ENCODE measurements around the gene TRIL.
A peak's percentile ranks its signal among the peaks of the same experiment; 100 is the strongest.

The TRIL gene

DNA sequence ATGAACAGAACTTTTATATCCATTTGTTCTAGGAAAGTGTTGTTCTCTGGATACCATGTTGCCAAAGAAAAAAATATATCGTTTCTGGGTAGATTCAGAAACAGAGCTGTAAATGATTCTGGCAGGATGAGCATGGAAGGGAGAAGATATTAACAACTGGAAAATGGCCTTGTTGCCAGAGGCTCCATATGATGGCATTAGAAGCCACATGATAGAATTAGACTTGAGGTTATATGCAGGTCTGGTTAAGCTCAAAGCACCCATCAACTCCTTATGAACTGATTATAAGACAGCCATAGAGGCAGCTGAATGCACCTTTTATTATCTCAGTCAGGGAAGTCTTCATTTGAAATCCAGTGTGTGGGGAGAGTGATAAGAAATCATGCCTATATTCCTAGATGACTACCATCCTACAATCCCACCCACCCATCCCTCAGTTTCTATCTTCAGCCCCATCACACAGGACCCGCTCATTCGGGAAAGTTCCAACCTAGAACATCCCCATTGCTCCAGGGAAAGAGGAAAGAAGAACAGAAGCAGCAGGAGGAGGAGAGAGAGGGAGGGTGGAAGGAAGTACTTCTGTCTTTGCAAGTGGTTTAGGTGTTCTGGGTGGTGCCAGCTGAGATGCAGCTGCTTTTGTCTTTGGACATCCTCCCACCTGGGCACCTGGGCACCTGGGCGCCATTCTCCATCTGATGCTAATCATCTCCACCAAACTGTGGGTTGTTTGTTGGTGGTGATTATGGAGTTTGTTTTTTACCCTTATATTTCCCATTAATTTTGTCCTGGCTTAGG lies 25.5 kb upstream of the TRIL start:
- no peaks in the 10 kb centered on the region for H3K36me3 ChIP-seq (ENCODE audit: control insufficient read depth in 1 of 2, insufficient read depth in 2 of 2, low read length in 2 of 2)
- H3K4me1 ChIP-seq (ENCODE audit: control insufficient read depth in 1 of 2, insufficient read depth in 2 of 2, low read length in 2 of 2) = peaks cover 28 to 47% of the 10 kb centered on the region in 2 experiments
- H2BK12ac ChIP-seq (ENCODE audit: low read length) = peak overlapping the region; percentile 99
- H3K27me3 ChIP-seq (ENCODE audit: insufficient read depth, low read length) = no peaks in the 10 kb centered on the region
- H3K18ac ChIP-seq (ENCODE audit: low read length) = peak overlapping the region; percentile 87
- H3K4ac ChIP-seq (ENCODE audit: low read depth, low read length) = peak overlapping the region; percentile 68
- H2BK5ac ChIP-seq (ENCODE audit: low read depth, low read length, poor library complexity) = peak overlapping the region; percentile 90
- peak overlapping the region; percentile 99 for H3K27ac ChIP-seq (ENCODE audit: low read depth, low read length)
- no CpG with 5 or more reads among the region's 4 CpGs for WGBS (ENCODE audit: extremely low coverage, insufficient coverage, insufficient read length)
- DNase-seq = no peak
- H2BK120ac ChIP-seq (ENCODE audit: insufficient read depth, low read length, poor library complexity) = peak overlapping the region; percentile 93
- H2AK5ac ChIP-seq (ENCODE audit: low read length) = peak overlapping the region; percentile 95
- no peak overlapping the region for H3K9ac ChIP-seq (ENCODE audit: low read length)
- H3K79me1 ChIP-seq (ENCODE audit: low read length) = peaks cover 44% of the 10 kb centered on the region
- H3K23ac ChIP-seq (ENCODE audit: low read length) = no peak overlapping the region
- H3K14ac ChIP-seq (ENCODE audit: low read length) = peak overlapping the region; percentile 52
- H4K8ac ChIP-seq (ENCODE audit: low read depth, low read length) = no peak overlapping the region
- no peak overlapping the region for H4K12ac ChIP-seq (ENCODE audit: low read depth, low read length)
- H4K91ac ChIP-seq (ENCODE audit: low read depth, low read length) = peak overlapping the region; percentile 79
- no peaks in the 10 kb centered on the region for H3K9me3 ChIP-seq (ENCODE audit: insufficient read depth, low read depth, low read length)
- peak overlapping the region; percentile 8 for H2AFZ ChIP-seq (ENCODE audit: insufficient read depth, low read length, poor library complexity)
- no peak overlapping the region for H3K4me2 ChIP-seq (ENCODE audit: low read length)
- H3K4me3 ChIP-seq (ENCODE audit: low read depth, low read length) = no peak overlapping the region
- peaks cover 9% of the 10 kb centered on the region for H3K79me2 ChIP-seq (ENCODE audit: control insufficient read depth, insufficient read depth, low read length, poor library complexity)

DNA sequence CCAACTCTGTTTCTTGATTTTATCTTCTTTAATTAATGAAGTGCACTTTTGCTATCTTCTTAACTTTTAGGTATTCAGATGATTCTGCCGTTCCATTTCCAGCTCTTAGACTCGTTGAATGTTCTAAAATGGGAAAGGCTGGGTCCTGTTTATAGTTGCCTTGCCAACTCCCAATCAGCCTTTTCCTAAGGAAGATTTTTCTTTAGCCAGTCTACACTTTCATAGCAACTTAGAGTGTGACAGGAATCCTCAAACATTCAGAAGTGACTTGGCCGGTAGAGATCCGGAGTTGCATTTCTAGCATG lies 23.0 kb upstream of the TRIL start:
- H3K4ac ChIP-seq (ENCODE audit: low read depth, low read length) = no peak overlapping the region
- peaks cover 6% of the 10 kb centered on the region for H3K79me2 ChIP-seq (ENCODE audit: control insufficient read depth, insufficient read depth, low read length, poor library complexity)
- DNase-seq = peak in 1 of 2 donors; percentile 61
- no peak overlapping the region for H2AFZ ChIP-seq (ENCODE audit: insufficient read depth, low read length, poor library complexity)
- H3K9ac ChIP-seq (ENCODE audit: low read length) = no peak overlapping the region
- peak overlapping the region; percentile 88 for H2BK12ac ChIP-seq (ENCODE audit: low read length)
- no peaks in the 10 kb centered on the region for H3K9me3 ChIP-seq (ENCODE audit: insufficient read depth, low read depth, low read length)
- no peak overlapping the region for H3K4me2 ChIP-seq (ENCODE audit: low read length)
- H3K18ac ChIP-seq (ENCODE audit: low read length) = no peak overlapping the region
- H3K4me3 ChIP-seq (ENCODE audit: low read depth, low read length) = no peak overlapping the region
- H4K12ac ChIP-seq (ENCODE audit: low read depth, low read length) = no peak overlapping the region
- H3K4me1 ChIP-seq (ENCODE audit: control insufficient read depth in 1 of 2, insufficient read depth in 2 of 2, low read length in 2 of 2) = peaks cover 22 to 35% of the 10 kb centered on the region in 2 experiments
- peak overlapping the region; percentile 85 for H3K27ac ChIP-seq (ENCODE audit: low read depth, low read length)
- WGBS (ENCODE audit: extremely low coverage, insufficient coverage, insufficient read length) = no CpG with 5 or more reads among the region's 4 CpGs
- H2BK120ac ChIP-seq (ENCODE audit: insufficient read depth, low read length, poor library complexity) = peak overlapping the region; percentile 35
- no peaks in the 10 kb centered on the region for H3K27me3 ChIP-seq (ENCODE audit: insufficient read depth, low read length)
- no peak overlapping the region for H2AK5ac ChIP-seq (ENCODE audit: low read length)
- peaks cover 31% of the 10 kb centered on the region for H3K79me1 ChIP-seq (ENCODE audit: low read length)
- peak overlapping the region; percentile 48 for H2BK5ac ChIP-seq (ENCODE audit: low read depth, low read length, poor library complexity)
- no peak overlapping the region for H4K8ac ChIP-seq (ENCODE audit: low read depth, low read length)
- no peak overlapping the region for H3K14ac ChIP-seq (ENCODE audit: low read length)
- no peak overlapping the region for H3K23ac ChIP-seq (ENCODE audit: low read length)
- H4K91ac ChIP-seq (ENCODE audit: low read depth, low read length) = peak overlapping the region; percentile 50
- H3K36me3 ChIP-seq (ENCODE audit: control insufficient read depth in 1 of 2, insufficient read depth in 2 of 2, low read length in 2 of 2) = no peaks in the 10 kb centered on the region

DNA sequence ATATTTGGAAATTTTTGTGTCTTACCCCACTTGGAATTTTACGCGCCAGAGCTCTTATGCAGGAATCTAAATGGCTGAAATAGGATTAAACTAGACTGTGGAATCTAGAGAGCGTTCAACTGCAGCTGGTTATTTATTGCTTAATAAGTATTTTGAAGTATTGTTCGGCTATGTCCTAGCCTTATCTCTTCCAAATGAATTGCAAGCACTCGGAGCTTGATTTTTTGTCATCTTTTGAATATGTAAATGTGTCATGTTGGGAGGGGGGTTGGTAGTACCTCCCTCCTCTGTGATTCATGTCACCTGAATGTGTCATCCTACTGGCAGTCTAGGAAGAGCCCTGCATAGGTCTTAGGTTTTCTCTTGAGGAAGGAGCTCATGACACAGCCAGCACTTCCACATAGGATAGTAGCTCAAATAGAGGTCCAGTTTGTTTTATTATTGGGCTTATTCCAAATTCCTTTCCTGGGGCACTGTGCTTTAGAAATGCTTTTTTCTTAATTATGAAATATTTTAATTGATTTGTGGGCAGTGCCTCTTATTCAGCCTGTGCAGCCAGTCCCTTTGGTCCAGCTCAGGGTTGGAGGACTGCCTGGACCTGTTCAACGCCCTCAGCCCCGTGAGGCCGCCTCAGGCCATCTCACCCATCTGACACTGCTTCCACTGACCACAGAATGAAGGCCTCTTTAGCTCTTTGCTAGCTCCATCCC lies 22.5 kb upstream of the TRIL start:
- peak overlapping the region; percentile 85 for H3K27ac ChIP-seq (ENCODE audit: low read depth, low read length)
- H3K18ac ChIP-seq (ENCODE audit: low read length) = no peak overlapping the region
- WGBS (ENCODE audit: extremely low coverage, insufficient coverage, insufficient read length) = no CpG with 5 or more reads among the region's 8 CpGs
- no peak overlapping the region for H3K4me2 ChIP-seq (ENCODE audit: low read length)
- peak overlapping the region; percentile 88 for H2BK12ac ChIP-seq (ENCODE audit: low read length)
- peaks cover 21 to 31% of the 10 kb centered on the region in 2 experiments for H3K4me1 ChIP-seq (ENCODE audit: control insufficient read depth in 1 of 2, insufficient read depth in 2 of 2, low read length in 2 of 2)
- H3K9ac ChIP-seq (ENCODE audit: low read length) = no peak overlapping the region
- peaks cover 27% of the 10 kb centered on the region for H3K79me1 ChIP-seq (ENCODE audit: low read length)
- H2AK5ac ChIP-seq (ENCODE audit: low read length) = no peak overlapping the region
- no peak overlapping the region for H2AFZ ChIP-seq (ENCODE audit: insufficient read depth, low read length, poor library complexity)
- no peaks in the 10 kb centered on the region for H3K9me3 ChIP-seq (ENCODE audit: insufficient read depth, low read depth, low read length)
- H4K8ac ChIP-seq (ENCODE audit: low read depth, low read length) = peak overlapping the region; percentile 43
- no peak overlapping the region for H3K4me3 ChIP-seq (ENCODE audit: low read depth, low read length)
- H3K27me3 ChIP-seq (ENCODE audit: insufficient read depth, low read length) = no peaks in the 10 kb centered on the region
- DNase-seq = peak; percentile 90 to 96
- H2BK5ac ChIP-seq (ENCODE audit: low read depth, low read length, poor library complexity) = peak overlapping the region; percentile 71
- no peak overlapping the region for H3K14ac ChIP-seq (ENCODE audit: low read length)
- H4K91ac ChIP-seq (ENCODE audit: low read depth, low read length) = peak overlapping the region; percentile 50
- H2BK120ac ChIP-seq (ENCODE audit: insufficient read depth, low read length, poor library complexity) = peak overlapping the region; percentile 35
- no peak overlapping the region for H4K12ac ChIP-seq (ENCODE audit: low read depth, low read length)
- H3K79me2 ChIP-seq (ENCODE audit: control insufficient read depth, insufficient read depth, low read length, poor library complexity) = peaks cover 6% of the 10 kb centered on the region
- no peak overlapping the region for H3K4ac ChIP-seq (ENCODE audit: low read depth, low read length)
- H3K36me3 ChIP-seq (ENCODE audit: control insufficient read depth in 1 of 2, insufficient read depth in 2 of 2, low read length in 2 of 2) = no peaks in the 10 kb centered on the region
- H3K23ac ChIP-seq (ENCODE audit: low read length) = no peak overlapping the region

DNA sequence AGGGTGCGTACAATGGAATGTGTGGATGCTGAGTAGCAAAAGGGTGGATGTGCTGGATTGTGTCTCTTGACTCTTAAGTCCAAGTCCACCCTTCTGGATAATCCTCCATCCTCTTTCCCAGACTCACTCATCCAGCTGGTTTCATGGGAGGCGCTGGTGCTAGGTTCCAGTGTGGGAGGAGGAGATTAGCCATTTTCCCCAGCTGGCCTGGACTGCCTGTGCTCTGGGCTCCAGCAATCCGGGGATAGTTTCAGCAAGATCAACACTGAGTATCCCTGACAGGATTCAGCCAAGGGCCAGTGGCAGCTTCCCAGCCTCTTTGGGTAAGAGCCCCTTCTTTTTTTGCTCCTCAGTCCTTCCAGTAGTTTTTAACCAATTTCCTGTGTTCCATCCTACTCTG lies 21.6 kb upstream of the TRIL start:
- no peak overlapping the region for H3K4me3 ChIP-seq (ENCODE audit: low read depth, low read length)
- peak overlapping the region; percentile 85 for H4K91ac ChIP-seq (ENCODE audit: low read depth, low read length)
- H3K9ac ChIP-seq (ENCODE audit: low read length) = no peak overlapping the region
- peaks cover 3% of the 10 kb centered on the region for H3K79me2 ChIP-seq (ENCODE audit: control insufficient read depth, insufficient read depth, low read length, poor library complexity)
- peak overlapping the region; percentile 70 for H3K4ac ChIP-seq (ENCODE audit: low read depth, low read length)
- H3K27me3 ChIP-seq (ENCODE audit: insufficient read depth, low read length) = no peaks in the 10 kb centered on the region
- peak overlapping the region; percentile 61 for H4K8ac ChIP-seq (ENCODE audit: low read depth, low read length)
- no peak overlapping the region for H3K4me2 ChIP-seq (ENCODE audit: low read length)
- peak overlapping the region; percentile 66 for H2BK5ac ChIP-seq (ENCODE audit: low read depth, low read length, poor library complexity)
- peak; percentile 27 to 65 for DNase-seq
- peaks cover 14 to 24% of the 10 kb centered on the region in 2 experiments for H3K4me1 ChIP-seq (ENCODE audit: control insufficient read depth in 1 of 2, insufficient read depth in 2 of 2, low read length in 2 of 2)
- peak overlapping the region; percentile 88 for H3K18ac ChIP-seq (ENCODE audit: low read length)
- H2BK120ac ChIP-seq (ENCODE audit: insufficient read depth, low read length, poor library complexity) = peak overlapping the region; percentile 83
- peaks cover 21% of the 10 kb centered on the region for H3K79me1 ChIP-seq (ENCODE audit: low read length)
- no peak overlapping the region for H2AFZ ChIP-seq (ENCODE audit: insufficient read depth, low read length, poor library complexity)
- WGBS (ENCODE audit: extremely low coverage, insufficient coverage, insufficient read length) = no CpG with 5 or more reads among the region's 3 CpGs
- peak overlapping the region; percentile 79 for H2AK5ac ChIP-seq (ENCODE audit: low read length)
- peaks cover 2% of the 10 kb centered on the region for H3K9me3 ChIP-seq (ENCODE audit: insufficient read depth, low read depth, low read length)
- H2BK12ac ChIP-seq (ENCODE audit: low read length) = peak overlapping the region; percentile 98
- peak overlapping the region; percentile 64 for H3K27ac ChIP-seq (ENCODE audit: low read depth, low read length)
- H3K23ac ChIP-seq (ENCODE audit: low read length) = no peak overlapping the region
- no peak overlapping the region for H4K12ac ChIP-seq (ENCODE audit: low read depth, low read length)
- no peaks in the 10 kb centered on the region for H3K36me3 ChIP-seq (ENCODE audit: control insufficient read depth in 1 of 2, insufficient read depth in 2 of 2, low read length in 2 of 2)
- peak overlapping the region; percentile 70 for H3K14ac ChIP-seq (ENCODE audit: low read length)

Data from trophoblast cell (in vitro differentiated cells and primary cell).